IMR-90 (cell line): ENCODE data around the gene MYD88. TPM values are rescaled to one million over a fixed set of nuclear protein-coding genes. Genes with fewer than 3 reads are reported as not detected.

Experiments
- ATAC-seq: fragments of 200-7000 bp; cut with Tn5 transposase; 2 replicates; pipeline ENCODE4 v1.9.1; 2020; ENCODE audit warnings: low read depth, mild to moderate bottlenecking, moderate library complexity
- BruUV-seq: library from RNA; stranded (reverse); fragments of 400-500 nt; replicated peaks from 2 replicates; lab custom pipeline; 2021; lab: Mats Ljungman, UMichigan
- CTCF ChIA-PET: fragments of 300-600 bp; formaldehyde crosslinking; extraction: SDS; loops from one replicate; lab custom pipeline; 2021; ENCODE audit warnings: antibody characterized with exemption; lab: Yijun Ruan, JAX
- POLR2A ChIA-PET: fragments of 300-600 bp; sonication (Branson Sonifier 250); formaldehyde crosslinking; loops from one replicate; lab custom pipeline; 2022; ENCODE audit warnings: antibody characterized with exemption; ENCODE audit not compliant: unreplicated experiment; lab: Charles Lee
- DNase-seq: peaks from one replicate; pipeline ENCODE4 v3.0.0; 2013
- H2AFZ ChIP-seq: replicated peaks from 2 replicates; pipeline ENCODE3; 2013; ENCODE audit warnings: low read length, mild to moderate bottlenecking; ENCODE audit not compliant: poor library complexity
- H2AK5ac ChIP-seq: 2 replicates; pipeline ENCODE4 v1.6.1; 2013; ENCODE audit warnings: low read depth, low read length, inconsistent platforms
- H2AK9ac ChIP-seq: replicated peaks from 2 replicates; pipeline ENCODE3; 2013; ENCODE audit warnings: mild to moderate bottlenecking, low read depth, low read length, moderate library complexity; ENCODE audit not compliant: poor library complexity
- H2BK120ac ChIP-seq: 2 replicates; pipeline ENCODE4 v1.6.1; 2013; ENCODE audit warnings: low read depth, low read length, inconsistent platforms
- H2BK15ac ChIP-seq: 3 replicates; pipeline ENCODE4 v1.6.1; 2013; ENCODE audit warnings: low read depth, low read length, inconsistent platforms
- H2BK20ac ChIP-seq: 2 replicates; pipeline ENCODE4 v1.6.1; 2013; ENCODE audit warnings: low read depth, mild to moderate bottlenecking, inconsistent platforms, low read length, moderate library complexity
- H2BK5ac ChIP-seq: 2 replicates; pipeline ENCODE4 v1.6.1; 2013; ENCODE audit warnings: mild to moderate bottlenecking, low read depth, low read length, inconsistent platforms; ENCODE audit not compliant: poor library complexity, severe bottlenecking
- H3K14ac ChIP-seq: replicated peaks from 2 replicates; pipeline ENCODE4 v1.6.1; 2013; ENCODE audit warnings: low read depth, low read length, inconsistent platforms
- H3K18ac ChIP-seq: 2 replicates; pipeline ENCODE4 v1.6.1; 2013; ENCODE audit warnings: low read depth, low read length, control low read depth
- H3K23ac ChIP-seq: 2 replicates; pipeline ENCODE4 v1.6.1; 2013; ENCODE audit warnings: low read depth, low read length, inconsistent platforms
- H3K27ac ChIP-seq: 2 replicates; pipeline ENCODE4 v1.5.1; 2013; ENCODE audit warnings: mild to moderate bottlenecking, control low read depth, low read length; ENCODE audit not compliant: insufficient read depth
- H3K27me3 ChIP-seq: 2 replicates; pipeline ENCODE4 v1.6.1; 2013; ENCODE audit warnings: low read length; ENCODE audit not compliant: control insufficient read depth, insufficient read depth
- H3K36me3 ChIP-seq: 2 replicates; pipeline ENCODE4 v1.6.1; 2013; ENCODE audit warnings: low read length, mixed read lengths; ENCODE audit not compliant: control insufficient read depth, insufficient read depth
- H3K4ac ChIP-seq: 2 replicates; pipeline ENCODE4 v1.6.1; 2013; ENCODE audit warnings: low read depth, low read length, inconsistent platforms
- H3K4me1 ChIP-seq: 2 replicates; pipeline ENCODE4 v1.6.1; 2013; ENCODE audit warnings: low read length, mixed read lengths; ENCODE audit not compliant: control insufficient read depth, insufficient read depth
- H3K4me2 ChIP-seq: 2 replicates; pipeline ENCODE4 v1.6.1; 2013; ENCODE audit warnings: low read depth, mild to moderate bottlenecking, control low read depth, low read length, moderate library complexity
- H3K4me3 ChIP-seq: 2 replicates; pipeline ENCODE4 v1.5.1; 2013; ENCODE audit warnings: low read depth, mild to moderate bottlenecking, control low read depth, low read length, moderate library complexity; ENCODE audit not compliant: insufficient read depth
- H3K56ac ChIP-seq: 2 replicates; pipeline ENCODE4 v1.6.1; 2013; ENCODE audit warnings: low read length, inconsistent platforms; ENCODE audit not compliant: insufficient read depth; ENCODE audit errors: extremely low read depth
- H3K79me1 ChIP-seq, 2 experiments: 2 replicates each; pipeline ENCODE4 v1.6.1; 2013; ENCODE audit warnings: low read length in 2 of 2, inconsistent platforms in 1 of 2, low read depth in 1 of 2
- H3K9ac ChIP-seq: 2 replicates; pipeline ENCODE4 v1.6.1; 2013; ENCODE audit warnings: low read depth, low read length, control low read depth
- H3K9me1 ChIP-seq: 2 replicates; pipeline ENCODE4 v1.6.1; 2013; ENCODE audit warnings: low read length, inconsistent platforms; ENCODE audit not compliant: insufficient read depth
- H3K9me3 ChIP-seq: 2 replicates; pipeline ENCODE4 v1.6.1; 2013; ENCODE audit warnings: low read length; ENCODE audit not compliant: control insufficient read depth, insufficient read depth
- H4K20me1 ChIP-seq: 2 replicates; pipeline ENCODE4 v1.6.1; 2013; ENCODE audit warnings: low read length, inconsistent platforms; ENCODE audit not compliant: insufficient read depth
- H4K5ac ChIP-seq: 2 replicates; pipeline ENCODE4 v1.6.1; 2013; ENCODE audit warnings: mild to moderate bottlenecking, low read depth, low read length, control low read depth
- H4K8ac ChIP-seq, 2 experiments: 2 replicates each; pipeline ENCODE4 v1.6.1; 2013; ENCODE audit warnings: low read depth in 2 of 2, low read length in 2 of 2, control low read depth in 1 of 2, inconsistent platforms in 1 of 2
- H4K91ac ChIP-seq: 2 replicates; pipeline ENCODE4 v1.6.1; 2013; ENCODE audit warnings: low read depth, low read length, inconsistent platforms; ENCODE audit not compliant: insufficient read depth
- BHLHE40 ChIP-seq: fragments of 150-350 bp; IDR thresholded peaks from 2 replicates; pipeline ENCODE4 v1.6.1; 2016; ENCODE audit warnings: mild to moderate bottlenecking, low read depth, low read length
- CEBPB ChIP-seq: IDR thresholded peaks from 2 replicates; pipeline ENCODE4 v1.6.1; 2012; ENCODE audit warnings: low read depth, low read length, improper control_type of control experiment
- CHD1 ChIP-seq: IDR thresholded peaks from 2 replicates; pipeline ENCODE4 v1.6.1; 2012; ENCODE audit warnings: low read depth, low read length, improper control_type of control experiment
- CTCF ChIP-seq: conservative IDR thresholded peaks from 2 replicates; pipeline ENCODE4 v1.5.1; 2012; ENCODE audit warnings: mild to moderate bottlenecking, low read depth, low read length, improper control_type of control experiment
- ELK1 ChIP-seq: fragments of 150-350 bp; IDR thresholded peaks from 2 replicates; pipeline ENCODE4 v1.6.1; 2016; ENCODE audit warnings: low read depth, mild to moderate bottlenecking, low read length, moderate library complexity, borderline replicate concordance
- FOS ChIP-seq: fragments of 150-350 bp; IDR thresholded peaks from 2 replicates; pipeline ENCODE4 v1.6.1; 2016; ENCODE audit warnings: low read depth, low read length
- MAFK ChIP-seq: IDR thresholded peaks from 2 replicates; pipeline ENCODE4 v1.6.1; 2012; ENCODE audit warnings: low read depth, low read length, improper control_type of control experiment
- MAZ ChIP-seq: IDR thresholded peaks from 2 replicates; pipeline ENCODE4 v1.6.1; 2012; ENCODE audit warnings: low read depth, mild to moderate bottlenecking, low read length, improper control_type of control experiment, moderate library complexity, borderline replicate concordance
- MXI1 ChIP-seq: IDR thresholded peaks from 2 replicates; pipeline ENCODE4 v1.6.1; 2012; ENCODE audit warnings: low read depth, mild to moderate bottlenecking, low read length, moderate library complexity, borderline replicate concordance
- NFE2L2 ChIP-seq: fragments of 150-350 bp; IDR thresholded peaks from 2 replicates; pipeline ENCODE4 v1.6.1; 2016; ENCODE audit warnings: low read depth, mild to moderate bottlenecking, low read length
- POLR2A ChIP-seq: IDR thresholded peaks from 2 replicates; pipeline ENCODE4 v1.6.1; 2012; ENCODE audit warnings: mild to moderate bottlenecking, low read depth, low read length
- RAD21 ChIP-seq: IDR thresholded peaks from 2 replicates; pipeline ENCODE4 v1.6.1; 2012; ENCODE audit warnings: low read length, improper control_type of control experiment
- RCOR1 ChIP-seq: IDR thresholded peaks from 2 replicates; pipeline ENCODE4 v1.6.1; 2012; ENCODE audit warnings: mild to moderate bottlenecking, low read length, improper control_type of control experiment; ENCODE audit not compliant: insufficient replicate concordance
- RFX5 ChIP-seq: IDR thresholded peaks from 2 replicates; pipeline ENCODE4 v1.8.0; 2012; ENCODE audit warnings: low read depth, mild to moderate bottlenecking, low read length, moderate library complexity
- SMC3 ChIP-seq: fragments of 150-350 bp; IDR thresholded peaks from 2 replicates; pipeline ENCODE4 v1.6.1; 2016; ENCODE audit warnings: low read depth, mild to moderate bottlenecking, antibody characterized with exemption, low read length, moderate library complexity
- USF2 ChIP-seq: fragments of 150-350 bp; IDR thresholded peaks from 2 replicates; pipeline ENCODE4 v1.6.1; 2017; ENCODE audit warnings: mild to moderate bottlenecking, antibody characterized with exemption, low read length, low read depth
- WGBS, 2 experiments: methylation state at CpG; one replicate each; pipeline versions ENCODE4 v1.1.5 to v1.1.7; 2013; ENCODE audit warnings: missing lambda C conversion rate in 2 of 2; ENCODE audit not compliant: insufficient read length in 1 of 2; ENCODE audit errors: extremely low coverage in 2 of 2; 5-methylcytosine and 5-hydroxymethylcytosine counted together
- dilution Hi-C: fragments of 300-500 bp; cut with HindIII; formaldehyde crosslinking; loops from one replicate; pipeline ENCODE4 v1.14.3; 2018; ENCODE audit warnings: low sequenced_read_pairs; ENCODE audit not compliant: unreplicated experiment
- in situ Hi-C: fragments of 300-500 bp; cut with MboI; formaldehyde crosslinking; loops from 3 replicates; pipeline ENCODE4 v1.14.3; 2019; ENCODE audit warnings: low sequenced_read_pairs, inconsistent platforms, mixed read lengths
- intact Hi-C: fragments of 100-400 bp; cut with micrococcal nuclease; formaldehyde crosslinking; loops from 2 replicates; pipeline ENCODE4 v1.10.0; 2022
- polyA plus RNA-seq, 3 experiments: library from polyadenylated mRNA; depleted of rRNA; stranded (reverse); fragments of >200 nt; gene quantifications; 2 replicates each; pipeline ENCODE4 v1.2.3, GENCODE V29; 2012; ENCODE audit warnings: low replicate concordance in 1 of 3
- total RNA-seq: library from RNA; depleted of rRNA; stranded (reverse); fragments of >200 nt; gene quantifications from 2 replicates; pipeline ENCODE4 v1.2.3, GENCODE V29; 2012

The MYD88 gene
- total and polyA plus RNA-seq, 2 of the 4 experiments (the other 2 are of a cell fraction) = 9.3 to 39.8 TPM

GRCh38 chr3:38116471-38117162 lies 21.8 kb upstream of the MYD88 start:
- H4K91ac ChIP-seq = no peak overlapping the region
- H3K79me1 ChIP-seq = no peaks in the 10 kb centered on the region
- H2BK20ac ChIP-seq = no peak overlapping the region
- no peak overlapping the region for H3K14ac ChIP-seq
- TF ChIP-seq RFX5 = no peak
- no peak for TF ChIP-seq NFE2L2
- no peak for TF ChIP-seq FOS
- TF ChIP-seq CHD1 = no peak
- TF ChIP-seq MAFK = no peak
- no peak for TF ChIP-seq CTCF
- no peak for TF ChIP-seq MXI1
- no peak for TF ChIP-seq RCOR1
- no peak for TF ChIP-seq BHLHE40
- TF ChIP-seq USF2 = no peak
- TF ChIP-seq MAZ = no peak
- no peak for TF ChIP-seq CEBPB
- TF ChIP-seq SMC3 = no peak
- no peak for TF ChIP-seq ELK1
- TF ChIP-seq RAD21 = no peak
- TF ChIP-seq POLR2A = no peak
- H2BK120ac ChIP-seq = no peak overlapping the region
- no peaks in the 10 kb centered on the region for H3K9me3 ChIP-seq
- 0 out of 2 replicates have a peak, but pooled peaks cover 3% of the 10 kb centered on the region for H3K9me1 ChIP-seq
- H3K4me1 ChIP-seq = no peaks in the 10 kb centered on the region
- H3K4ac ChIP-seq = no peak overlapping the region
- no peak overlapping the region for H3K18ac ChIP-seq
- H3K56ac ChIP-seq = no peak overlapping the region
- H3K27me3 ChIP-seq = peaks cover 12% of the 10 kb centered on the region
- dilution Hi-C loops = no loop called here
- no peak overlapping the region for H3K4me3 ChIP-seq
- no peak overlapping the region for H3K4me2 ChIP-seq
- H3K9ac ChIP-seq = no peak overlapping the region
- peaks cover 7% of the 10 kb centered on the region for H3K36me3 ChIP-seq
- no peaks in the 10 kb centered on the region for H4K20me1 ChIP-seq
- H4K5ac ChIP-seq = no peak overlapping the region
- DNase-seq = no peak
- intact Hi-C loops = no loop called here
- no peak overlapping the region for H2AFZ ChIP-seq
- no peak overlapping the region for H4K8ac ChIP-seq
- CTCF ChIA-PET = interaction anchor here (0.9 to 1.2 kb wide), 3 partner anchors 130 to 227 kb away, joined by 3 to 4 read pairs (median 4); no protein-coding TSS in a partner anchor
- H2AK5ac ChIP-seq = no peak overlapping the region
- in situ Hi-C loops = no loop called here
- 89% methylated on average over 3 of the region's 12 CpGs; no CpG with 5 or more reads in 1 of the 2 experiments for WGBS, 2 experiments
- H2BK15ac ChIP-seq = no peak overlapping the region
- no peak overlapping the region for H2AK9ac ChIP-seq
- no peak overlapping the region for H3K23ac ChIP-seq
- no peak overlapping the region for H2BK5ac ChIP-seq
- no peak for ATAC-seq
- BruUV-seq = no TSS peak
- H3K27ac ChIP-seq = no peak overlapping the region
- POLR2A ChIA-PET = no interaction called here
